ENCODE results near the gene SCARB1.

The SCARB1 gene

DNA sequence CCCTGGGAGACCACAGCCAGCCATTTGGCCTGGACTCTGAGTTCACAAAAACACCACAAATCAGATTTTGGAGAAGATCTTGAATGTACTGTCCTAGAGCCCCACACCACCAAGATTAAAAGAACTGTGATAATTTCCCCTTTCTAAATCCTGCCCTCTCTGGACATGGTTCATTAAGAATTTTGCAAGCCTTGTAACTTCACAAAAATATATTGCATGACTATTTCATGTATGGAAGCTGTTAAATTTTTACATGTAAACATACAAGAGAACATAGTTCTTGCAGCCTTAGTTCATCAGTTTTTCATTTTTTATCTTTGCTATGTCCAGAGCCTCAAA, 97.0 kb downstream of the SCARB1 start:
- DNase-seq (ENCODE audit: low read depth) = no peak
- no peak overlapping the region for H3K4me3 ChIP-seq (ENCODE audit: low read depth, low read length)
- TF ChIP-seq, protein P1, sequence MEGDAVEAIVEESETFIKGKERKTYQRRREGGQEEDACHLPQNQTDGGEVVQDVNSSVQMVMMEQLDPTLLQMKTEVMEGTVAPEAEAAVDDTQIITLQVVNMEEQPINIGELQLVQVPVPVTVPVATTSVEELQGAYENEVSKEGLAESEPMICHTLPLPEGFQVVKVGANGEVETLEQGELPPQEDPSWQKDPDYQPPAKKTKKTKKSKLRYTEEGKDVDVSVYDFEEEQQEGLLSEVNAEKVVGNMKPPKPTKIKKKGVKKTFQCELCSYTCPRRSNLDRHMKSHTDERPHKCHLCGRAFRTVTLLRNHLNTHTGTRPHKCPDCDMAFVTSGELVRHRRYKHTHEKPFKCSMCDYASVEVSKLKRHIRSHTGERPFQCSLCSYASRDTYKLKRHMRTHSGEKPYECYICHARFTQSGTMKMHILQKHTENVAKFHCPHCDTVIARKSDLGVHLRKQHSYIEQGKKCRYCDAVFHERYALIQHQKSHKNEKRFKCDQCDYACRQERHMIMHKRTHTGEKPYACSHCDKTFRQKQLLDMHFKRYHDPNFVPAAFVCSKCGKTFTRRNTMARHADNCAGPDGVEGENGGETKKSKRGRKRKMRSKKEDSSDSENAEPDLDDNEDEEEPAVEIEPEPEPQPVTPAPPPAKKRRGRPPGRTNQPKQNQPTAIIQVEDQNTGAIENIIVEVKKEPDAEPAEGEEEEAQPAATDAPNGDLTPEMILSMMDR (conservative IDR thresholded peaks at IDR 0.05; ENCODE audit: low read depth, low read length) = no peak

- DNase-seq (ENCODE audit: low read depth) = no peak
- H3K4me3 ChIP-seq (ENCODE audit: low read depth, low read length) = no peak overlapping the region
- TF ChIP-seq, protein P1 (conservative IDR thresholded peaks at IDR 0.05; ENCODE audit: low read depth, low read length) = no peak
Observed at GRCh38 chr12:124765581-124766489, 97.8 kb downstream of the SCARB1 start.

- peak; percentile 95 for DNase-seq (ENCODE audit: low read depth)
- TF ChIP-seq, protein P1 (conservative IDR thresholded peaks at IDR 0.05; ENCODE audit: low read depth, low read length) = no peak
- no peak overlapping the region for H3K4me3 ChIP-seq (ENCODE audit: low read depth, low read length)
Observed at GRCh38 chr12:124764870-124765580, 98.6 kb downstream of the SCARB1 start.

GRCh38 chr12:124764451-124764850, 99.2 kb downstream of the SCARB1 start:
- TF ChIP-seq, protein P1 (conservative IDR thresholded peaks at IDR 0.05; ENCODE audit: low read depth, low read length) = peak; percentile 88
- DNase-seq (ENCODE audit: low read depth) = peak; percentile 94
- H3K4me3 ChIP-seq (ENCODE audit: low read depth, low read length) = no peak overlapping the region

- no peak overlapping the region for H3K4me3 ChIP-seq (ENCODE audit: low read depth, low read length)
- no peak for DNase-seq (ENCODE audit: low read depth)
- TF ChIP-seq, protein P1 (conservative IDR thresholded peaks at IDR 0.05; ENCODE audit: low read depth, low read length) = no peak
Observed at GRCh38 chr12:124763594-124763979, 100.1 kb downstream of the SCARB1 start.

- TF ChIP-seq, protein P1 (conservative IDR thresholded peaks at IDR 0.05; ENCODE audit: low read depth, low read length) = no peak
- no peak for DNase-seq (ENCODE audit: low read depth)
- no peak overlapping the region for H3K4me3 ChIP-seq (ENCODE audit: low read depth, low read length)
Observed at GRCh38 chr12:124762791-124763593, 100.7 kb downstream of the SCARB1 start.
